DMS153 treated with DMSO at 0.1 percent for 48 hours (cell line): ENCODE data around the gene GFOD1.

Experiments used
- DNase-seq: peaks from one replicate; lab custom pipeline; 2025; ENCODE audit not compliant: unreplicated experiment; lab: John Stamatoyannopoulos, UW

The GFOD1 gene

DNA sequence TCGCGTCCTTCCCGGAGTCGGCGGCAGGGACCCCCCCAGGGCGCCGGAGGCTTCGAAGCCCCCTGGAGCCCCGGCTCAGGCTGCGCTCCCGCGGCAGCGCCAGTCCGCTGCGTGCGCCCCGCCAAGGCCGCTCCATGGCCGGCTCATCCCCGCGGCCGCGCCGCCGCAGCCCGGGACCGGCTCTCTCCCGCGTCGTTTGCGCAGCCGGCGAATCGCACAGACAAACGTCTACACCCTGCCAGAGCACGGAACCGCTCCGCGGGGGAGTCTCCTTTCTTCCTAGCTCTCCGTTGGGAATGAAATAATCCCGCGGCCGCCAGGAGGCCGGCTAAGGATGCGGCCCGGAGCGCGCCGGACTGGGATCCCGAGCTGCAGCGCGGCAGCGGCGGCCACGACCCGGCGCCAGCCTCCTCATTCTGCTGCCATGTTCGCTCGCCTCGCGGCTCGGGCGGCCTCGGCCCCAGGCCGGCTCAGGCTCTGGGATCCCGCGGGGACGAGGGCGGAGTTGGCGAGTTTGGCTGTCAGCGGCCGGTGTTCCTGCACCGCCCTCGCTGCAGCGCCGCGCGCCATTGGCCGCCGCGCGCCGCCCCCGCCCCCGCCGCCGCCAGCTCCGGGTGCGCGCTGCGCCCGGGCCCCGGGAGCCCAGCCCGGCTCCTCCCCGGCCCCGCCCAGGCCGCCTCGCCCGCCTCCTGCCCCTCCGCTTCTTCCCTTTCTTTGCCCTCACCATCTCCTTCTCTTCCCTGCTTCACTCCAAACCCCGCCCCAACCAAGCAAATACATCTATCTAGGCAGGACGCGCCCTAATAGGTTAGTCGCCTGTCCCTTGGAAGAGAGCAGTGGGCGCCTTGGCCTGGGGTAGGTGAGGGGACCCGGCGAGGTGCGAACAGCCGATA is at the start of gene GFOD1:
Gene GFOD1, minus strand, starts transcription at position 479 of the 893 bp plus-strand sequence. CDS start 710 bp downstream, outside the sequence.
- peak; percentile 30 for DNase-seq

GRCh38 chr6:13536796-13537526 is 49.6 kb upstream of the GFOD1 start:
- no peak for DNase-seq

DNA sequence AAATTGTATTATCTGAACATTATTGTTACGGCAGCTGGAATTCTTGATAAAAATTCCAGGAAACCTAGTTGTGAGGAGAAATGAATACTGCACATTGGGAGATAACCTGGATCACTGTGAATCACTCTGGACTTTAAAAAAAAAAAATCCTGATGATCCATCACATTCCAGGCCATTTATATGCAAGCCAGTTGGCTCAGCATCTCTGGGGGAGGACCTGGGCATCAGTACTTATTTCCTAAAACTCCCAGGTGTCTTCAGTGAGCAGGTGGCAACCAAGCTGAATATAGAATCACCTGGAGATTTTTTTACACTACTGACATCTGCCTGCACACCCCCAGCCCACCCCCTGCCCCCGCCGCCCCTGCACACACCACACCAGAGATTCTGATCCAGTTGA is 47.9 kb upstream of the GFOD1 start:
- DNase-seq: no peak

- DNase-seq: no peak
Measured at GRCh38 chr6:13534536-13534935, 47.1 kb upstream of the GFOD1 start.

- DNase-seq: no peak
Measured at GRCh38 chr6:13531956-13532355, 44.6 kb upstream of the GFOD1 start.

DNA sequence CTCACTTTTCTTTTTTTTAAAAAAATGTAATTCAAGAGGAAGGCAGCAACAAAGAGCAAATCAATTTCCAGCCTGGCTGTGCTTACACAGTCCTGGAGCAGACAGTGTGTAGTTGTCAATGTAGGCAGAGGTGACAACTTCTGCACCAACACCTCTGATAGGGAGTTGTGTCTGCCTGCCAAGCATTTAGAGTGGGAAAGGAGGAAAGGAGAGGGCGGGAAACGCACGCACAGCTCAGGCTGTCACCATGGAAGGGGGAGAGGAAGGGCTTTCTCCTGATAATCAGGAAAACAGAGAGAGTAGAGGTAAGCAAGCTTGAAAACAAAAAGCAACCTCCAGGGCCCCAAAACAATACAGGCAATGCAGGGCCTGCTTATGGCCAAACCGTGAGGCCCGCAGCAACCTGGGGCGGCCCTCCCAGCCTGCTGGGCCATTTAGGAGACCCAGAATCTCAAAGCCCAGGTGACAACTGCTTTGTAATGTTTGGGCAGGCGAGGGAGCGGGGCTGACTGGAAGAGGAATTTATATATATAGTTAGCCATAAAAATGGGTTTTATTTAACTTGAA is 41.5 kb upstream of the GFOD1 start:
- no peak for DNase-seq

GRCh38 chr6:13528232-13528631 is 40.8 kb upstream of the GFOD1 start:
- DNase-seq: no peak

DNA sequence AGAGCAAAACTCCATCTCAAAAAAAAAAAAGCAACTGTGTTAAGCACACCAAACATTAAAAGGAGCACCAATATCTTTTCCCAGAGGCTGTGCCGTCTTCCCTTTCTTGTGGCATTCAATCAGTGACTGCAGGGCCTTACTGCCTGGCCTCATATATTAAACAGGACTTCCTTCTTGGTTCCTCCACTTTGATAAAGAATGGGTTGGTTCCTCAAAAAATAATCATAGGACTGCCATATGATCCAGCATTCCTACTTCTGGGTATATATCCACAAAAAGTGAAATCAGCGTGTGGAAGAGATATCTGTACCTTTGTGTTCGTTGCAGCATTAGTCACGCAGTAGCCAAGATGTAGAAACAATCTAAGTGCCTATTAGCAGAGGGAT is 40.3 kb upstream of the GFOD1 start:
- no peak for DNase-seq

DNA sequence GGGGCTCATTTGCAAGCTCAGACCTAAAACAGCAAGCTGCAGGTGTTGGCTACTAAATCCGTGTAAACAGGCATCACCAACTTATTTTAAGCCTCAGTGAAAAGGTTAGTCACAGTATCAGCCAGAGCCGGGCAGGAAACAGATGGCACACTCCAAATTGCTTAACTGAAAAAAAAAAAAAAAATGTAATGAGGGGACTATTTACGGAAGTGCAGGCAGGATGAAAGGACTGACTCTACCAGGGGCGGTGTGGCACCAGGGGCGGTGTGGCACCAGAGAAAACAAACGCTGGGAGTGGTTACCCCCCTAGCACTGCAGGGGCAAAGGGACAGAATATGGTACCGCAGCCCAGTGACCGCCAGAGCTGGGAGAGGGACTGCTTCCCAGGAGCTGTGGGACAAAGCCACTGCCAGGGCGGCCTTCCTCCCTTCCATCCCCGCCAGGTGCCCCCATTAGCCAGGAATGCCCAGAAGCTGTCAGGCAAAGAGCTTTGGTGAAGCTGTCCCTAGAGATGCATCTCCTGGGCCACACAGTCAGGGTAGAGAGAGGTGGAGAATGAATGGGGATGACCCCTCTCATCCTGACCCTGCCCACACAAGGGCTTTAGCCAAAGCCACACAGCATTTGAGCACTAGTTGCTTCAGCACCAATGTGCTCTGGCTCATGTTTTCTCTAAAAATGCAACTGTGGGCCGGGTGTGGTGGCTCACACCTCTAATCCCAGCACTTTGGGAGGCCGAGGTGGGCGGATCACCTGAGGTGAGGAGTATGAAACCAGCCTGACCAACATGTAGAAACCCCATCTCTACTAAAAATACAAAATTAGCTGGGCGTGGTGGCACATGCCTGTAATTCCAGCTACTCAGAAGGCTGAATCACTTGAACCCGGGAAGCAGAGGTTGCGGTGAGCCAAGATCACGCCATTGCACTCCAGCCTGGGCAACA is 39.6 kb upstream of the GFOD1 start:
- DNase-seq: peak; percentile 24

DNA sequence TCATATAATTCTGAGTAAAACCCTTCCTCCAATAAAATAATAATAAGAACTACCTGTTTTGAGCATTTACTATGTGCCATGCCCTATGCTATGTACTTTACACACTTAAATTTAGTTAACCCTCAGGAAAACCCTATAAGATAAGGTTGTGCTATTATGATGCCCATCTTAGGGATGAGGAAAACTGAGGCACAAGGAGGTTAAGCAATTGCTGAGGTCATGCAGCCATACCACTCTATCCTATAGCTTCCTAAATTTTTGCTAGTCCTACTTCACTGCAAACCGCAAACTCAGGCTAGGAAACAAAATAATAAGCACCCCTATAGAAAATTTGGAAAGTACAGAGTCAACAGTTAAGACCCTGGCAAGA is 38.9 kb upstream of the GFOD1 start:
- DNase-seq: no peak

DNA sequence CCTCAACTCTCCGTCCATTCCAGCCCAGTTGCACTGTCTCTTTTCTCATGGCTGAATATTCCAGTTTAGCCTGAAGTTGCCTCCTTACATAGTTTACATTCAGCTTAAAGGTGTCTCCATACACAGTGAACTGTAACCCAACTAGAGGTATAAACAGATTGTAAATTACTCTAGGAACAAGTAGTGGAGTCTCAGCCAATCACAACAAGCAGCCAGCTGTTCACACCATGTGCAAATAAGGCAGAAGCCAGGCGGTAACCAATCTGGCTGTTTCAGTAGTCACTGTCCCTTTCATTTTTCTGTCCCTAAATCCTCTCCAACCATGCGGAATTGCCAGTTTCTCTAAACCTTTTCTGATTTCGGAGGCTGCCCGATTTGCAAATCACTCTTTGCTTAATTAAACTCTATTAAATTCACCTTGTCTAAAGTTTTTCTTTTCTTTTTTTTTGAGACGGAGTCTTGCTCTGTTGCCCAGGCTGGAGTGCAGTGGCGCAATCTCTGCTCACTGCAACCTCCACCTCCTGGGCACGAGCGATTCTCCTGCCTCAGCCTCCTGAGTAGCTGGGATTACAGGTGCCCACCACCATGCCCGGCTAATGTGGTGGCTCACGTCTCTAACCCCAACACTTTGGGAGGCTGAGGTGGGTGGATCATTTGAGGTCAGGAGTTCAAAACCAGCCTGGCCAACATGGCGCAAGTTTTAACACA is 37.6 kb upstream of the GFOD1 start:
- DNase-seq: no peak

DNA sequence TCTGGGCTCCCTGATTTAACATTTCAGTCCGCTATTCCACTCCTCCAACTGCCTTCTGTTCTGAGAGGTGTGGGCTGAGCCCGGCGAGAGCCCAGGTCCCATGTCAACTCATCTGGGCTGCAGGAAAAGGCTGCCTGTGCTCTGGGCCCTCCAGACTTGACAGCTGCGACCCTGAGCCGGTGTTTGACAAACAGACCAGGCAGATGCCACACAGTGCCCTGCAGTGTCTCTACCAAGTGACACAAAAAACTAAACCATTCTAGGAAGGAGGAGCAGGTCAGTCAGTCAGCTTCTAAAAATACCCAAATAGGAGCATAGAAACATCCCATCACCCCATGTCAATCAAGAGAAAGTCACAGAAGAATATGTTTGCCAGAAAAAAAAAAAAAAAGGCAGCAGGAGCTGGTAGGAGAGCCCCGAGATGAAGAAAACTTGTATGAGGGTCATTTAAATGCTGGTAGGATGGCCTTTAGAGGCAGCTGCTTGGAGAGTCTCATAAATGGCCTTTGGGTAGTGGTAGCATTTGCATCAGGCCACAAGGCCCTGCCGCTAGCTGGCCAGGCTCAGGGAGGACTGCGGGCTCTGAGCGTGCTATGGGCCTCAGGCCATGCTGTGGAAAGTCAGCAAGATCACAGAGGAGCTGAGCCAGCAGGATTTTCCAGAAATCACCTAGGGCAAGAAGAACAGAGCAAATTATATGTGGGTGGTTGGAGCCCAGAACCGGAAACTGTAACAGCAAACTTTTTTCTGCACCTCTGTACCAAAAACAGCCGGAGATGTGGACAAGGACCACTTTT is 36.6 kb upstream of the GFOD1 start:
- DNase-seq: no peak

DNA sequence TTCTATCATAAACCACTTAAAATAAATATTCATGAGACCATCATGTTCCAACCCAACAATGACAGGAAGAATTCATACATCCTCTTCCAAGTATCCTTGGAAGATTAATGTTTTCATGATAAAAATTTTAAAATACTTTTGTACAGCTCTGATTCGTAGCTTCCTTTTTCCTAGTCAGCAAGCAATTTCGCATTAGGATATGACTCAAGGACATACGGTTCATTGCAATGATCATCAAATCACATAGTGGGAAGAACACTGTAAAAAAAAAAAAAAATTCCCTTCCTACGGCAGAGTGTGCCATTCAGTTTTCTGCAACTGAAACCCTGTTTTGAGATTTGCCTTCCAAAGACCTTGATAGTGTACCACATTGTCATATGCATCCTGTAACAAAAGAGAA is 35.3 kb upstream of the GFOD1 start:
- DNase-seq: no peak

GRCh38 chr6:13519839-13520238 is 32.4 kb upstream of the GFOD1 start:
- DNase-seq: no peak

DNA sequence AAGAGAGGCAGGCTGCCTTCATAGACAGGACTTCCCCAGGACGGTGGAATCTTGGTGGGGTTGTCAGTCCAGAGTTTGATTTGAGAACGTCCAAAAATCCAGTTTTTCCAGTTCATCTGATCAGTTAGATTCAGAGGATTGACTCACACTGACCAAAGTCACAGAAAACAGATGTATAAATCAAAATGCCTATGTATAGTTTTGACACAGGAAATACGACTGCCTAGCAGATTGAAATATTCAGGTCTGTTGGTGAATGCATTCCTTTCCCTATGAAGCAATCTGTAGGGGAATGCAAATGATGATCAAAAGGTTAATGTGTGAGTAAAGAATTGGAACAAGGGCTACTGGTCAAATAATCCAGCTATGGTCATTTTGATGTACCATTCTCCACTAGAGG is 29.7 kb upstream of the GFOD1 start:
- no peak for DNase-seq

DNA sequence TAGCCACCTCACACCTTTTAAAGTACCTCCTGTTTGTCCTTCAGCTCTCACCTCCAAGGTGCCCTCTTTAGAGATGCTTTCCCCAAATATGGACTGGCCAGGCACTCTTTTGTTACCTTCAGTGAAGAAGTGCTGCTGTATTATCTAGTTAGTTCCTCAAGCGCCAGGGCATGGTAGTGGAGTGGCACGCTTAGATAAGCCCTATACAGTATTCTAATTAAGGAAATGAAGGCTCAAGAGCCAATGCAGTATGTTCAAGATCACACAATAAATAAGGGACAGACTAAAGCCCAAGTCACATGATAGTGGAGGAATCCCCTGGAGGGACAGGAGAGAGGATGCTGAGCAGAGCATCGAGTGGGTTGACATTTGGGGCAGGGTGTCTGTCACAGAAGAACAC is 28.5 kb upstream of the GFOD1 start:
- no peak for DNase-seq

DNA sequence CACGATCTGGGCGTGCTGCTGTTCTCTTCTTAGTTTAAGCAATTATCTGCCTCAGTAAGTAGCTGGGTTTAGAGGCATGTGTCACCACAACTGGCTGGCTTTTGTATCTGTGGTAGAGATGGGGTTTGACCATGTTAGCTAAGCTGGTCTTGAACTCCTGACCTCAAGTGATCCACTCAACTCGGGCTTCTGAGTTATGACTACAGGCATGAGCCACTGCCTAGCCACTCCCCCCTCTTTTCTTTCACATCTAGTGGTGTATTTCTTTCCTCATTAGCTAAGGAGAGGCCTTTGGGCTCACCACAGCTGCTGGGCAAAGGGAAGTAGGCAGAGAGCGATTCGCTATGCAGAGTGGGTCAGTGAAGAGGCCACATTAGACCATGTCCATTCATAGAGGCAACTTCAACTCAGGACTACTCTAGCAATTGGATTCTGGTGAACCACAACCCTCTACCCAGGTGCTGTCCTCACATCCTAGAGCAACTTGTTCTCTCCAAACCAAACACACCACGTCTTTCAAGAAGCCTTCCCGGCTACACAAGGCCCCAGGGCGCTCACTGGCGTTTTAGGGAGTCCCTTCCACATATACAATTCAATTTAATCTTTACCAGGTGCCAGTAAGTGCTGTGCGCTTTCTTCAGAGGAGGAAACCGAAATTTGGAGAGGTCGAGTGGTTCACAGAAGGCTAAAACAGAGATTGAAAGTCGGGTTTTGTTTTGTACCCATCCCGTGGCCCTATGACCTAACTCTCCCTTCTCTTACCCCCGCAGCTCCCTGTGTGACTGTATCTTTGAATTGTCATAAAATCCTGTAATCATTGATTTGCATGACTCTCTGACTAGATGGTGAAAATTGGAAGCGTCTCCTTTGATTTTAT is 26.5 kb upstream of the GFOD1 start:
- DNase-seq: no peak

DNA sequence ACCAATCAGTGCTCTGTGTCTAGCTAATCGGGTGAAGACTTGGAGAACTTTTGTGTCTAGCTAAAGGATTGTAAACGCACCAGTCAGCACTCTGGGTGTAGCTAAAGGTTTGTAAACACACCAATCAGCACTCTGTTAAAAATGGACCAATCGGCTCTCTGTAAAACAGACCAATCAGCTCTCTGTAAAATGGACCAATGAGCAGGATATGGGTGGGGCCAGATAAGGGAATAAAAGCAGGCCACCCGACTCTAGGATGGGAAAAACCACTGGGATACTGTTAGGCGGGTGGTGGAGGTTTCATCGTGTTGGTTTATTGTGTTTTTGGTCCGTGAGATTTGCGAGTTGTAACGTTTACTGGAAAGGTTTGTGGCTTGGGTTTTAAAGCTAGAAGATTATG is 25.5 kb upstream of the GFOD1 start:
- DNase-seq: no peak
